HCT116 (cell line): ENCODE results near the gene ABHD3. TPM values are rescaled to one million over a fixed set of nuclear protein-coding genes. Genes with fewer than 3 reads are reported as not detected.

Experiments
- ATAC-seq: fragments of 200-7000 bp; cut with Tn5 transposase; 2 replicates; pipeline ENCODE4 v1.9.1; 2020; ENCODE audit warnings: mild to moderate bottlenecking, moderate library complexity
- BruUV-seq: library from RNA; stranded (reverse); fragments of 400-500 nt; replicated peaks from 2 replicates; lab custom pipeline; 2021; lab: Mats Ljungman, UMichigan
- CTCF ChIA-PET: fragments of 300-600 bp; sonication (Branson Sonifier 250); formaldehyde crosslinking; loops from one replicate; lab custom pipeline; 2021; ENCODE audit warnings: antibody characterized with exemption; lab: Charles Lee
- POLR2A ChIA-PET: fragments of 300-600, 350-600 bp; sonication (Branson Sonifier 250); formaldehyde crosslinking; loops from one replicate; lab custom pipeline; 2021; ENCODE audit warnings: antibody characterized with exemption; lab: Charles Lee
- RAD21 ChIA-PET, 2 experiments: fragments of 300-600 bp; sonication (Branson Sonifier 250); formaldehyde crosslinking; loops; one replicate each; lab custom pipeline; 2023; ENCODE audit warnings: low total read pairs in 2 of 2; ENCODE audit not compliant: uncharacterized antibody in 2 of 2, unreplicated experiment in 2 of 2, low non-redundant PET in 1 of 2; lab: Charles Lee
- DNase-seq: peaks from one replicate; pipeline ENCODE4 v3.0.0-alpha.2; 2010; ENCODE audit warnings: low read depth, low spot score
- H2AFZ ChIP-seq: fragments of 200-600 bp; shearing (Covaris generic), sonication (generic); 2 replicates; pipeline ENCODE4 v1.6.1; 2017; ENCODE audit warnings: low read depth, mixed run types, mixed read lengths, antibody characterized with exemption, low read length; ENCODE audit not compliant: poor library complexity, severe bottlenecking
- H3K27ac ChIP-seq: 2 replicates; pipeline ENCODE4 v1.5.1; 2012; ENCODE audit warnings: low read depth, low read length
- H3K27me3 ChIP-seq: fragments of 200-600 bp; sonication (generic); 2 replicates; pipeline ENCODE4 v1.6.1; 2016; ENCODE audit warnings: mixed run types, low read length, mixed read lengths; ENCODE audit not compliant: insufficient read depth
- H3K36me3 ChIP-seq, 2 experiments: fragments of 200-500 bp in 1 of 2; fragments of 200-600 bp in 1 of 2; sonication (Bioruptor generic) in 1 of 2; sonication (generic) in 1 of 2; 2 replicates each; pipeline versions ENCODE4 v1.5.1 to v1.6.1; 2014 to 2016; ENCODE audit warnings: low read length in 2 of 2, inconsistent platforms in 1 of 2, mixed read lengths in 1 of 2, mixed run types in 1 of 2; ENCODE audit not compliant: insufficient read depth in 2 of 2, control insufficient read depth in 1 of 2
- H3K4me1 ChIP-seq, 2 experiments: fragments of 200-600 bp in 1 of 2; sonication (generic) in 1 of 2; 2 replicates each; pipeline versions ENCODE4 v1.5.1 to v1.6.1; 2012 to 2017; ENCODE audit warnings: low read length in 2 of 2, inconsistent platforms in 1 of 2, mild to moderate bottlenecking in 1 of 2, mixed read lengths in 1 of 2, mixed run types in 1 of 2, moderate library complexity in 1 of 2; ENCODE audit not compliant: insufficient read depth in 2 of 2, control insufficient read depth in 1 of 2
- H3K4me2 ChIP-seq: fragments of 200-600 bp; sonication (generic); 2 replicates; pipeline ENCODE4 v1.6.1; 2017; ENCODE audit warnings: mixed run types, low read length, mixed read lengths
- H3K4me3 ChIP-seq, 2 experiments: fragments of 200-600 bp in 1 of 2; sonication (generic) in 1 of 2; replicated peaks in 1 of 2; 2 replicates each; pipeline ENCODE4 v1.5.1; 2011 to 2016; ENCODE audit warnings: low read length in 2 of 2, control low read depth in 1 of 2, low read depth in 1 of 2, mild to moderate bottlenecking in 1 of 2, mixed read lengths in 1 of 2, mixed run types in 1 of 2
- H3K79me2 ChIP-seq: fragments of 200-600 bp; sonication (generic); 2 replicates; pipeline ENCODE4 v1.6.1; 2017; ENCODE audit warnings: mild to moderate bottlenecking, mixed run types, low read length, moderate library complexity, mixed read lengths; ENCODE audit not compliant: insufficient read depth
- H3K9ac ChIP-seq: fragments of 200-600 bp; sonication (generic); 2 replicates; pipeline ENCODE4 v1.6.1; 2016; ENCODE audit warnings: low read length, mixed read lengths
- H3K9me2 ChIP-seq: fragments of 200-600 bp; sonication (generic), shearing (Covaris generic); 2 replicates; pipeline ENCODE4 v1.6.1; 2017; ENCODE audit warnings: mixed run types, mild to moderate bottlenecking, moderate library complexity; ENCODE audit not compliant: insufficient read depth
- H3K9me3 ChIP-seq, 2 experiments: fragments of 200-500 bp in 1 of 2; fragments of 200-600 bp in 1 of 2; sonication (Bioruptor generic) in 1 of 2; sonication (generic) in 1 of 2; 2 replicates each; pipeline ENCODE4 v1.6.1; 2014 to 2017; ENCODE audit warnings: low read length in 2 of 2, mixed read lengths in 2 of 2, inconsistent platforms in 1 of 2, low read depth in 1 of 2, mild to moderate bottlenecking in 1 of 2, mixed run types in 1 of 2, moderate library complexity in 1 of 2; ENCODE audit not compliant: control insufficient read depth in 1 of 2, insufficient read depth in 1 of 2
- H4K20me1 ChIP-seq: fragments of 200-600 bp; sonication (generic), shearing (Covaris generic); 2 replicates; pipeline ENCODE4 v1.6.1; 2017; ENCODE audit warnings: mixed run types, mild to moderate bottlenecking, moderate library complexity; ENCODE audit not compliant: insufficient read depth
- CEBPB ChIP-seq: IDR thresholded peaks from 2 replicates; pipeline ENCODE4 v1.6.1; 2012; ENCODE audit warnings: low read depth
- EGR1 ChIP-seq: IDR thresholded peaks from 2 replicates; pipeline ENCODE4 v1.6.1; 2012; ENCODE audit warnings: low read depth
- EZH2phosphoT487 ChIP-seq: fragments of 200-600 bp; IDR thresholded peaks from 2 replicates; pipeline ENCODE4 v1.6.1; 2018; ENCODE audit warnings: antibody characterized with exemption, borderline replicate concordance
- FOSL1 ChIP-seq: IDR thresholded peaks from 2 replicates; pipeline ENCODE4 v1.6.1; 2012; ENCODE audit warnings: low read depth
- JUND ChIP-seq: IDR thresholded peaks from 2 replicates; pipeline ENCODE4 v1.6.1; 2012
- POLR2A ChIP-seq: IDR thresholded peaks from 2 replicates; pipeline ENCODE4 v1.7.0; 2011; ENCODE audit warnings: borderline replicate concordance; ENCODE audit not compliant: insufficient read depth, insufficient read length; ENCODE audit errors: extremely low read depth
- POLR2AphosphoS5 ChIP-seq: IDR thresholded peaks from 2 replicates; pipeline ENCODE4 v1.6.1; 2011; ENCODE audit warnings: mild to moderate bottlenecking, low read depth, low read length, moderate library complexity
- SIN3A ChIP-seq: IDR thresholded peaks from 2 replicates; pipeline ENCODE4 v1.6.1; 2012; ENCODE audit warnings: low read depth
- SP1 ChIP-seq: IDR thresholded peaks from 2 replicates; pipeline ENCODE4 v1.6.1; 2012; ENCODE audit warnings: low read depth
- SRF ChIP-seq: IDR thresholded peaks from 2 replicates; pipeline ENCODE4 v1.6.1; 2012; ENCODE audit warnings: low read depth
- YY1 ChIP-seq: IDR thresholded peaks from 2 replicates; pipeline ENCODE4 v1.6.1; 2011; ENCODE audit warnings: low read length, low read depth, moderate library complexity, mild to moderate bottlenecking; ENCODE audit not compliant: insufficient replicate concordance; ENCODE audit errors: extremely low read depth
- ZFX ChIP-seq: fragments of 450-650 bp; IDR thresholded peaks from 2 replicates; pipeline ENCODE4 v1.6.1; 2017
- ZNF274 ChIP-seq: fragments of 200-500 bp; sonication (Bioruptor generic); IDR thresholded peaks from 2 replicates; pipeline ENCODE4 v1.6.1; 2014; ENCODE audit warnings: mild to moderate bottlenecking, low read depth, low read length, inconsistent platforms
- intact Hi-C: fragments of 100-400 bp; cut with micrococcal nuclease; formaldehyde crosslinking; loops from 2 replicates; pipeline ENCODE4 v1.10.0; 2022
- total RNA-seq: library from RNA; stranded (reverse); gene quantifications from one replicate; pipeline ENCODE4 v1.2.1, GENCODE V29; 2021; ENCODE audit not compliant: unreplicated experiment
- TF ChIP-seq, protein P1 (sequence below): IDR thresholded peaks from 2 replicates; pipeline ENCODE4 v1.6.1; 2012
- TF ChIP-seq, protein P2 (sequence below), 3 experiments: fragments of 200-600 bp in 1 of 3; sonication (generic) in 1 of 3; IDR thresholded peaks in 2 of 3; conservative IDR thresholded peaks in 1 of 3; 2 replicates each; pipeline ENCODE4 v1.5.1; 2012 to 2017; ENCODE audit warnings: low read depth in 2 of 3, low read length in 2 of 3, antibody characterized with exemption in 1 of 3, borderline replicate concordance in 1 of 3, control low read depth in 1 of 3, mild to moderate bottlenecking in 1 of 3, mixed read lengths in 1 of 3, mixed run types in 1 of 3, moderate library complexity in 1 of 3; ENCODE audit not compliant: insufficient read depth in 1 of 3
- TF ChIP-seq, protein P3 (sequence below): IDR thresholded peaks from 2 replicates; pipeline ENCODE4 v1.6.1; 2011; ENCODE audit warnings: mild to moderate bottlenecking, low read length, moderate library complexity; ENCODE audit not compliant: insufficient replicate concordance; ENCODE audit errors: extremely low read depth

The ABHD3 gene
- total RNA-seq, 1 experiment from 2014 or later, result 29.9 TPM

DNA sequence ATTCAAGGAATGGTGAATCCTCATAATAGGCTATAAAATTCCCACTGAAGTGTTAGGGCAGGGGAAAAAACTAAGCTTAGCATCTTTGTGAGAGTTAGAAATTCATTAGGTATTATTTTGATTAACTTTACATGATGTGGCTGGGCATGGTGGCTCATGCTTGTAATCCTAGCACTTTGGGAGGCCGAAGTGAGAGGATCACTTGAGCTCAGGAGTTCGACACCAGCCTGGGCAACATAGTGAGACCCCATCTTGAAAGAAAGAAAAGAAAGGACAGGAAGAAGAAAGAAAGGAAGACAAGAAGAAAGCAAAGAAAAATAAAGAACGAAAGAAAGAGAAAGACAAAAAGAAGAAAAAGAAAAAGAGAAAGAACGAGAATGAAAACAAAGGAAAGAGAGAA is 52.5 kb downstream of the ABHD3 start:
- no TSS peak for BruUV-seq
- H3K4me1 ChIP-seq, result no peaks in the 10 kb centered on the region
- intact Hi-C loops, result no loop called here

DNA sequence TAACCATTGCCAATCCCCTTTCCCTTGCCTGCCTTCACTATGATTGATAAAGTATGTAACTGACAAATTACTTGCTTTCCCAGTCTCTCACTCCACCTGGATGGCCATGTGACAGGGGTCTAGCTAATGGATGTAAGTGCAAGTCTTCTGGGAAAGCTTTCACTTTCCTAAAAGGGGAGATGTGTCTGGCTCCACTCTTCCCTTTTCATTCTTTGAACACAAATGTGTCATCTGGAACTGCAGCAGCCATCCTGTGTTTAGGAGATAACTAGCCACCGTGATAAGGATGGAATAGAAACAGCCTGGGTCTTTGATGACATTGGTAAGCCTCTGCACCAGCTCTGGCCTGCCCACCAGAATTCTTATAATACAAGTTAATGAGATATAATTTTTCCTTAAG is 54.3 kb downstream of the ABHD3 start:
- BruUV-seq, result no TSS peak
- Histone ChIP-seq H3K4me1 (peaks cover 0 to 2% of the 10 kb centered on the region in 2 experiments; a peak in 2 of 4 replicates), H3K36me3 (peaks cover 2% of the 10 kb centered on the region in 2 experiments; a peak in 1 of 4 replicates), H3K9me2 (no peaks in the 10 kb centered on the region), H3K4me3 (no peak overlapping the region), H3K79me2 (no peaks in the 10 kb centered on the region), H3K9me3 (no peaks in the 10 kb centered on the region), H3K27me3 (no peaks in the 10 kb centered on the region), H3K9ac (no peak overlapping the region), H4K20me1 (no peaks in the 10 kb centered on the region), H3K4me2 (no peak overlapping the region), H3K27ac (no peak overlapping the region), H2AFZ (no peak overlapping the region)
- ChIA-PET RAD21 (no interaction called here), CTCF (no interaction called here), POLR2A (no interaction called here)
- DNase-seq, result no peak
- intact Hi-C loops, result no loop called here
- no peak for ATAC-seq
- TF ChIP-seq SRF (no peak), YY1 (no peak), ZFX (no peak), CEBPB (no peak), EZH2phosphoT487 (no peak), EGR1 (no peak), POLR2AphosphoS5 (no peak), SP1 (no peak), FOSL1 (no peak), POLR2A (no peak), JUND (no peak)
- TF ChIP-seq, protein P1, sequence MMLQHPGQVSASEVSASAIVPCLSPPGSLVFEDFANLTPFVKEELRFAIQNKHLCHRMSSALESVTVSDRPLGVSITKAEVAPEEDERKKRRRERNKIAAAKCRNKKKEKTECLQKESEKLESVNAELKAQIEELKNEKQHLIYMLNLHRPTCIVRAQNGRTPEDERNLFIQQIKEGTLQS, result no peak
- TF ChIP-seq, protein P2, sequence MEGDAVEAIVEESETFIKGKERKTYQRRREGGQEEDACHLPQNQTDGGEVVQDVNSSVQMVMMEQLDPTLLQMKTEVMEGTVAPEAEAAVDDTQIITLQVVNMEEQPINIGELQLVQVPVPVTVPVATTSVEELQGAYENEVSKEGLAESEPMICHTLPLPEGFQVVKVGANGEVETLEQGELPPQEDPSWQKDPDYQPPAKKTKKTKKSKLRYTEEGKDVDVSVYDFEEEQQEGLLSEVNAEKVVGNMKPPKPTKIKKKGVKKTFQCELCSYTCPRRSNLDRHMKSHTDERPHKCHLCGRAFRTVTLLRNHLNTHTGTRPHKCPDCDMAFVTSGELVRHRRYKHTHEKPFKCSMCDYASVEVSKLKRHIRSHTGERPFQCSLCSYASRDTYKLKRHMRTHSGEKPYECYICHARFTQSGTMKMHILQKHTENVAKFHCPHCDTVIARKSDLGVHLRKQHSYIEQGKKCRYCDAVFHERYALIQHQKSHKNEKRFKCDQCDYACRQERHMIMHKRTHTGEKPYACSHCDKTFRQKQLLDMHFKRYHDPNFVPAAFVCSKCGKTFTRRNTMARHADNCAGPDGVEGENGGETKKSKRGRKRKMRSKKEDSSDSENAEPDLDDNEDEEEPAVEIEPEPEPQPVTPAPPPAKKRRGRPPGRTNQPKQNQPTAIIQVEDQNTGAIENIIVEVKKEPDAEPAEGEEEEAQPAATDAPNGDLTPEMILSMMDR (IDR thresholded peaks at IDR 0.05 in 2 of 3, conservative IDR thresholded peaks at IDR 0.05 in 1 of 3; ENCODE audit: borderline replicate concordance in 1 of 3, insufficient read depth in 1 of 3, low read depth in 2 of 3, low read length in 2 of 3), result no peak
- TF ChIP-seq, protein P3, sequence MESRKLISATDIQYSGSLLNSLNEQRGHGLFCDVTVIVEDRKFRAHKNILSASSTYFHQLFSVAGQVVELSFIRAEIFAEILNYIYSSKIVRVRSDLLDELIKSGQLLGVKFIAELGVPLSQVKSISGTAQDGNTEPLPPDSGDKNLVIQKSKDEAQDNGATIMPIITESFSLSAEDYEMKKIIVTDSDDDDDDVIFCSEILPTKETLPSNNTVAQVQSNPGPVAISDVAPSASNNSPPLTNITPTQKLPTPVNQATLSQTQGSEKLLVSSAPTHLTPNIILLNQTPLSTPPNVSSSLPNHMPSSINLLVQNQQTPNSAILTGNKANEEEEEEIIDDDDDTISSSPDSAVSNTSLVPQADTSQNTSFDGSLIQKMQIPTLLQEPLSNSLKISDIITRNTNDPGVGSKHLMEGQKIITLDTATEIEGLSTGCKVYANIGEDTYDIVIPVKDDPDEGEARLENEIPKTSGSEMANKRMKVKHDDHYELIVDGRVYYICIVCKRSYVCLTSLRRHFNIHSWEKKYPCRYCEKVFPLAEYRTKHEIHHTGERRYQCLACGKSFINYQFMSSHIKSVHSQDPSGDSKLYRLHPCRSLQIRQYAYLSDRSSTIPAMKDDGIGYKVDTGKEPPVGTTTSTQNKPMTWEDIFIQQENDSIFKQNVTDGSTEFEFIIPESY, result no peak

More for the DNA sequence above, 52.5 kb downstream of the ABHD3 start:
- ATAC-seq, result no peak
- Histone ChIP-seq H2AFZ (no peak overlapping the region), H3K36me3 (peaks cover 2% of the 10 kb centered on the region in 2 experiments; a peak in 1 of 4 replicates), H3K79me2 (no peaks in the 10 kb centered on the region), H3K9ac (no peak overlapping the region), H3K4me3 (no peak overlapping the region), H4K20me1 (no peaks in the 10 kb centered on the region), H3K9me2 (no peaks in the 10 kb centered on the region), H3K4me2 (no peak overlapping the region), H3K9me3 (no peaks in the 10 kb centered on the region), H3K27me3 (no peaks in the 10 kb centered on the region), H3K27ac (no peak overlapping the region)
- ChIA-PET POLR2A (no interaction called here), CTCF (no interaction called here), RAD21 (no interaction called here)
- TF ChIP-seq ZFX, result no peak
- TF ChIP-seq SP1, result no peak
- TF ChIP-seq SIN3A, result no peak
- TF ChIP-seq EZH2phosphoT487, result no peak
- no peak for TF ChIP-seq ZNF274
- no peak for TF ChIP-seq YY1
- DNase-seq, result no peak
